Measurements from ENCODE around the gene MAP3K9.
"Not testable (repeated sequence)": the region's sequence is repeated elsewhere in the genome, so short reads cannot be mapped to it uniquely, and the experiment has no call there.

Gene MAP3K9

GRCh38 chr14:70724944-70725343 lies 84.4 kb downstream of the MAP3K9 start:
- no peak for DNase-seq (ENCODE audit: low read depth, low spot score)

GRCh38 chr14:70724110-70724509 lies 85.2 kb downstream of the MAP3K9 start:
- DNase-seq (ENCODE audit: low read depth, low spot score): no peak

GRCh38 chr14:70723276-70723675 lies 86.0 kb downstream of the MAP3K9 start:
- DNase-seq (ENCODE audit: low read depth, low spot score): no peak

GRCh38 chr14:70722418-70722817 lies 86.9 kb downstream of the MAP3K9 start:
- DNase-seq (ENCODE audit: low read depth, low spot score): no peak

GRCh38 chr14:70721542-70721941 lies 87.8 kb downstream of the MAP3K9 start:
- DNase-seq (ENCODE audit: low read depth, low spot score): no peak

GRCh38 chr14:70718383-70719118 lies 90.8 kb downstream of the MAP3K9 start:
- no peak for DNase-seq (ENCODE audit: low read depth, low spot score)

GRCh38 chr14:70716958-70717357 lies 92.4 kb downstream of the MAP3K9 start:
- no peak for DNase-seq (ENCODE audit: low read depth, low spot score)

GRCh38 chr14:70716483-70716882 lies 92.8 kb downstream of the MAP3K9 start:
- DNase-seq (ENCODE audit: low read depth, low spot score): no peak

GRCh38 chr14:70714055-70714550 lies 95.2 kb downstream of the MAP3K9 start:
- DNase-seq (ENCODE audit: low read depth, low spot score): peak; percentile 2

- DNase-seq (ENCODE audit: low read depth, low spot score): no peak
Measured at GRCh38 chr14:70713511-70713916, 95.8 kb downstream of the MAP3K9 start.

GRCh38 chr14:70713096-70713495 lies 96.2 kb downstream of the MAP3K9 start:
- DNase-seq (ENCODE audit: low read depth, low spot score): no peak

- DNase-seq (ENCODE audit: low read depth, low spot score): no peak
Measured at GRCh38 chr14:70711451-70711850, 97.9 kb downstream of the MAP3K9 start.

GRCh38 chr14:70709726-70710382 lies 99.5 kb downstream of the MAP3K9 start:
- no peak for DNase-seq (ENCODE audit: low read depth, low spot score)

GRCh38 chr14:70708717-70709570 lies 100.4 kb downstream of the MAP3K9 start:
- no peak for DNase-seq (ENCODE audit: low read depth, low spot score)

- DNase-seq (ENCODE audit: low read depth, low spot score): no peak
Measured at GRCh38 chr14:70707138-70708038, 101.9 kb downstream of the MAP3K9 start.

GRCh38 chr14:70706177-70706576 lies 103.1 kb downstream of the MAP3K9 start:
- no peak for DNase-seq (ENCODE audit: low read depth, low spot score)

GRCh38 chr14:70704960-70705359 lies 104.4 kb downstream of the MAP3K9 start:
- DNase-seq (ENCODE audit: low read depth, low spot score): no peak

GRCh38 chr14:70703621-70704168 lies 105.6 kb downstream of the MAP3K9 start:
- DNase-seq (ENCODE audit: low read depth, low spot score): not testable (repeated sequence)

GRCh38 chr14:70702161-70702560 lies 107.2 kb downstream of the MAP3K9 start:
- DNase-seq (ENCODE audit: low read depth, low spot score): no peak

GRCh38 chr14:70701610-70702009 lies 107.7 kb downstream of the MAP3K9 start:
- no peak for DNase-seq (ENCODE audit: low read depth, low spot score)

All from activated CD4-positive, CD25-positive, alpha-beta regulatory T cell treated with anti-CD3 and anti-CD28 coated beads, Interleukin-2, amount 50 U/mL, for 16 hours (primary cell).